HG03280 (cell line): ENCODE measurements around the gene DCUN1D4.

Source experiments
- ATAC-seq: cut with Tn5 transposase; IDR thresholded peaks from one replicate; pipeline ENCODE4 v1.9.1; 2021; ENCODE audit warnings: mild to moderate bottlenecking, moderate library complexity; ENCODE audit not compliant: unreplicated experiment

DCUN1D4 gene

GRCh38 chr4:51853027-51853682, 10.2 kb downstream of the DCUN1D4 start:
- ATAC-seq, result no peak

GRCh38 chr4:51855270-51855669, 12.3 kb downstream of the DCUN1D4 start:
- ATAC-seq, result no peak

GRCh38 chr4:51855751-51856150, 12.8 kb downstream of the DCUN1D4 start:
- ATAC-seq, result no peak

- no peak for ATAC-seq
Measured at GRCh38 chr4:51858605-51859202, 15.8 kb downstream of the DCUN1D4 start.

GRCh38 chr4:51859476-51860031, 16.6 kb downstream of the DCUN1D4 start:
- ATAC-seq, result no peak

GRCh38 chr4:51862199-51862598, 19.2 kb downstream of the DCUN1D4 start:
- ATAC-seq, result no peak

GRCh38 chr4:51862781-51863180, 19.8 kb downstream of the DCUN1D4 start:
- no peak for ATAC-seq

- no peak for ATAC-seq
Measured at GRCh38 chr4:51865717-51866116, 22.8 kb downstream of the DCUN1D4 start.

- ATAC-seq, result no peak
Measured at GRCh38 chr4:51866835-51867234, 23.9 kb downstream of the DCUN1D4 start.

- ATAC-seq, result no peak
Measured at GRCh38 chr4:51867689-51868448, 24.9 kb downstream of the DCUN1D4 start.

- ATAC-seq, result no peak
Measured at GRCh38 chr4:51868449-51868847, 25.5 kb downstream of the DCUN1D4 start.

GRCh38 chr4:51870441-51871188, 27.7 kb downstream of the DCUN1D4 start:
- ATAC-seq, result no peak

GRCh38 chr4:51872283-51872997, 29.5 kb downstream of the DCUN1D4 start:
- no peak for ATAC-seq

- ATAC-seq, result no peak
Measured at GRCh38 chr4:51874551-51874950, 31.6 kb downstream of the DCUN1D4 start.

- ATAC-seq, result no peak
Measured at GRCh38 chr4:51878431-51878830, 35.5 kb downstream of the DCUN1D4 start.

GRCh38 chr4:51880016-51880915, 37.3 kb downstream of the DCUN1D4 start:
- no peak for ATAC-seq

- ATAC-seq, result no peak
Measured at GRCh38 chr4:51884055-51884454, 41.1 kb downstream of the DCUN1D4 start.

GRCh38 chr4:51884606-51885005, 41.7 kb downstream of the DCUN1D4 start:
- no peak for ATAC-seq

- ATAC-seq, result no peak
Measured at GRCh38 chr4:51885363-51885762, 42.4 kb downstream of the DCUN1D4 start.
